CD14-positive monocyte (primary cell): ENCODE measurements around the gene WNT7A. TPM values are rescaled to one million over a fixed set of nuclear protein-coding genes. Genes with fewer than 3 reads are reported as not detected.
A peak's percentile ranks its signal among the peaks of the same experiment; 100 is the strongest.
"Not testable (repeated sequence)": the region's sequence is repeated elsewhere in the genome, so short reads cannot be mapped to it uniquely, and the experiment has no call there.

Experiments
- DNase-seq, 3 donors: peaks; one replicate each; pipeline ENCODE4 v3.0.0-alpha.2; 2011 to 2022
- H2AFZ ChIP-seq: 2 replicates; pipeline ENCODE4 v1.6.0; 2012; ENCODE audit warnings: mild to moderate bottlenecking, low read depth, low read length, inconsistent platforms; ENCODE audit not compliant: insufficient read depth, poor library complexity, severe bottlenecking
- H3K27ac ChIP-seq, 2 donors: 1 replicate in 1 of 2; 2 replicates in 1 of 2; pipeline ENCODE4 v1.5.1; 2012 to 2013; ENCODE audit warnings: low read length in 2 of 2, control low read depth in 1 of 2, inconsistent platforms in 1 of 2, low read depth in 1 of 2, mild to moderate bottlenecking in 1 of 2
- H3K27me3 ChIP-seq, 2 donors: one replicate each; pipeline versions ENCODE4 v1.6.0 to v1.6.1; 2011 to 2013; ENCODE audit warnings: low read length in 2 of 2; ENCODE audit not compliant: control insufficient read depth in 2 of 2, insufficient read depth in 2 of 2
- H3K36me3 ChIP-seq, 2 donors: replicated peaks in 1 of 2; 1 replicate in 1 of 2; 2 replicates in 1 of 2; pipeline versions ENCODE4 v1.5.1 to v1.6.1; 2012 to 2013; ENCODE audit warnings: low read length in 2 of 2, control low read depth in 1 of 2, inconsistent platforms in 1 of 2, mild to moderate bottlenecking in 1 of 2; ENCODE audit not compliant: insufficient read depth in 2 of 2, control insufficient read depth in 1 of 2
- H3K4me1 ChIP-seq, 2 donors: 1 replicate in 1 of 2; 2 replicates in 1 of 2; pipeline versions ENCODE4 v1.5.1 to v1.6.1; 2012 to 2013; ENCODE audit warnings: low read length in 2 of 2, control low read depth in 1 of 2, inconsistent platforms in 1 of 2, mild to moderate bottlenecking in 1 of 2, moderate library complexity in 1 of 2; ENCODE audit not compliant: insufficient read depth in 2 of 2, control insufficient read depth in 1 of 2
- H3K4me2 ChIP-seq: replicated peaks from 2 replicates; pipeline ENCODE3; 2012; ENCODE audit warnings: low read length, moderate library complexity, mild to moderate bottlenecking; ENCODE audit not compliant: poor library complexity, severe bottlenecking; ENCODE audit errors: extremely low read depth
- H3K4me3 ChIP-seq, 3 experiments: fragments of 200-600 bp in 1 of 3; sonication (generic) in 1 of 3; replicated peaks in 1 of 3; 1 replicate in 2 of 3; 2 replicates in 1 of 3; pipeline ENCODE4 v1.5.1; 2011 to 2013; ENCODE audit warnings: low read length in 3 of 3, mild to moderate bottlenecking in 3 of 3, control low read depth in 2 of 3, low read depth in 2 of 3, inconsistent platforms in 1 of 3, moderate library complexity in 1 of 3
- H3K79me2 ChIP-seq: 2 replicates; pipeline ENCODE4 v1.6.0; 2012; ENCODE audit warnings: mild to moderate bottlenecking, control low read depth, inconsistent platforms, low read length, moderate library complexity; ENCODE audit not compliant: insufficient read depth
- H3K9ac ChIP-seq: 2 replicates; pipeline ENCODE4 v1.6.0; 2017; ENCODE audit warnings: low read length, mild to moderate bottlenecking; ENCODE audit not compliant: insufficient read depth, poor library complexity, severe bottlenecking
- H3K9me3 ChIP-seq, 2 donors: replicated peaks in 1 of 2; 1 replicate in 1 of 2; 2 replicates in 1 of 2; pipeline versions ENCODE4 v1.5.1 to v1.6.1; 2012 to 2013; ENCODE audit warnings: low read length in 2 of 2, control low read depth in 1 of 2; ENCODE audit not compliant: control insufficient read depth in 1 of 2, insufficient read depth in 1 of 2
- H4K20me1 ChIP-seq: 2 replicates; pipeline ENCODE4 v1.6.0; 2012; ENCODE audit warnings: mild to moderate bottlenecking, low read length, control low read depth, moderate library complexity; ENCODE audit not compliant: insufficient read depth
- H3K27ac Mint-ChIP-seq, 7 donors: one replicate each; pipeline ENCODE4 v1.8.0; 2020; ENCODE audit warnings: mild to moderate bottlenecking in 7 of 7, mixed read lengths in 7 of 7, moderate library complexity in 6 of 7, inconsistent platforms in 2 of 7
- H3K27me3 Mint-ChIP-seq, 3 donors: one replicate each; pipeline ENCODE4 v1.8.0; 2021 to 2022; ENCODE audit warnings: low read depth in 3 of 3, mild to moderate bottlenecking in 3 of 3, mixed read lengths in 3 of 3, moderate library complexity in 3 of 3, inconsistent platforms in 1 of 3
- H3K36me3 Mint-ChIP-seq, 2 donors: one replicate each; pipeline ENCODE4 v1.8.0; 2020; ENCODE audit warnings: mixed read lengths in 2 of 2, inconsistent platforms in 1 of 2, mild to moderate bottlenecking in 1 of 2
- H3K4me1 Mint-ChIP-seq: one replicate; pipeline ENCODE4 v1.8.0; 2020; ENCODE audit warnings: mild to moderate bottlenecking, mixed read lengths
- H3K4me3 Mint-ChIP-seq, 2 donors: one replicate each; pipeline ENCODE4 v1.8.0; 2020; ENCODE audit warnings: mild to moderate bottlenecking in 2 of 2, mixed read lengths in 2 of 2, moderate library complexity in 1 of 2
- H3K9me3 Mint-ChIP-seq, 7 donors: one replicate each; pipeline ENCODE4 v1.8.0; 2020 to 2022; ENCODE audit warnings: mixed read lengths in 7 of 7, mild to moderate bottlenecking in 6 of 7, moderate library complexity in 6 of 7, inconsistent platforms in 2 of 7
- CTCF ChIP-seq: fragments of 200-600 bp; IDR thresholded peaks from one replicate; pipeline ENCODE4 v1.8.0; 2022; ENCODE audit warnings: antibody characterized with exemption, mild to moderate bottlenecking
- WGBS: methylation state at CpG from one replicate; pipeline ENCODE4 v1.1.5; 2013; ENCODE audit warnings: missing lambda C conversion rate; ENCODE audit not compliant: insufficient coverage; 5-methylcytosine and 5-hydroxymethylcytosine counted together
- intact Hi-C, 2 donors: fragments of 100-400 bp; cut with micrococcal nuclease; formaldehyde crosslinking; loops; one replicate each; pipeline versions ENCODE4 v1.15.0 to v1.15.1; 2023
- polyA plus RNA-seq, 3 donors: library from polyadenylated mRNA; depleted of rRNA in 1 of 3; unstranded in 2 of 3; stranded (reverse) in 1 of 3; fragments of 300-500 nt in 2 of 3; fragments of >200 nt in 1 of 3; fragmentation: Illumina TruSeq in 2 of 3; gene quantifications; 1 replicate in 2 of 3; 2 replicates in 1 of 3; pipeline ENCODE4 v1.2.3, GENCODE V29; 2012 to 2021

The WNT7A gene
- polyA plus RNA-seq, 3 donors = not detected

DNA sequence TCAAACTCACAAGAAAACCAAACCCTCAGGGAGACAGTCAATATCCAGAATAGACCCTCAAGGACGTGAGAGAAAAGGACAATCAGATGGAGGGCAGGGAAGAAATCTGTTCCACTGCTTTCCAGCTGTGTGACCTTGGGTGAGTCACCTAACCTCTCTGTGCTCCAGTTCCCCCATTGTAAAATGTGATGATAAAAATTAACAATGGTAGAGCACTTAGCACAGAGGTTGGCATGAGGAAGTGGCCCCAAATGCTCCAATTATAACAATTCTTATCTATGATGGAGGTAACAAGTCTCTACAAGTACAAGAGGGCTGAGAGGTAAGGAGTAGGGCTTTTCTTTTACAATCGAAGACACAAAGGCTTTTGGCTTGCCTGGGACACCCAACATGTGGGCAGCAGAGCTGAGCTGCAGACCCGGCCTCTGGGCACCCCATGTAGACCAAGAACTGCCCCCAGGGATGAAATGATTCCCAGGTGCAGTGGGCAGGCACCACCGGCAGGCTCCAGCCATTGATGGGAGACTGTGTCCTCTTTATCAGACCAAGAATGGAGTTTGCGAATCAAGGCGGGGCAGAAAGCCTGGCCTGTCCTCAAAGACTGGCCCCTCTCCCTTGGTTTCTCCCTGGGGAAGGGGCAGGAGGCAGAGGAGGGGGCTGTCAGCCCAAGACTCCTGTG, 22.0 kb downstream of the WNT7A start:
- H3K9ac ChIP-seq = no peak overlapping the region
- intact Hi-C loops = no loop called here
- H3K36me3 ChIP-seq = no peaks in the 10 kb centered on the region
- Mint-ChIP-seq H3K4me1 (peaks cover 4% of the 10 kb centered on the region), H3K36me3 (no peaks in the 10 kb centered on the region), H3K4me3 (no peak overlapping the region), H3K27ac (no peak overlapping the region), H3K9me3 (peaks cover 0 to 12% (median 4%) of the 10 kb centered on the region in 7 donors), H3K27me3 (peaks cover 4 to 9% (median 8%) of the 10 kb centered on the region in 3 donors)
- no peak overlapping the region for H3K4me3 ChIP-seq
- no peak overlapping the region for H3K4me2 ChIP-seq
- no peak overlapping the region for H2AFZ ChIP-seq
- no peaks in the 10 kb centered on the region for H3K27me3 ChIP-seq
- H3K9me3 ChIP-seq = no peaks in the 10 kb centered on the region
- no peaks in the 10 kb centered on the region for H3K4me1 ChIP-seq
- no peaks in the 10 kb centered on the region for H4K20me1 ChIP-seq
- H3K27ac ChIP-seq = no peak overlapping the region
- no peak for DNase-seq
- WGBS = 82% methylated on average over 4 of the region's 6 CpGs
- no peaks in the 10 kb centered on the region for H3K79me2 ChIP-seq
- no peak for TF ChIP-seq CTCF

GRCh38 chr3:13856628-13857027, 23.2 kb downstream of the WNT7A start:
- not testable (repeated sequence) for H3K4me3 Mint-ChIP-seq

More at GRCh38 chr3:13856628-13857027, 23.2 kb downstream of the WNT7A start:
- Mint-ChIP-seq H3K27ac (peak overlapping the region in 2 of 7 donors; percentile 25 to 65), H3K9me3 (peaks cover 0 to 12% (median 4%) of the 10 kb centered on the region in 7 donors)
- H3K4me2 ChIP-seq, H4K20me1 ChIP-seq, H3K27ac ChIP-seq, H3K9ac ChIP-seq, H3K4me1 ChIP-seq, H3K79me2 ChIP-seq, H3K27me3 Mint-ChIP-seq, DNase-seq, H3K4me1 Mint-ChIP-seq, H3K36me3 Mint-ChIP-seq, H3K27me3 ChIP-seq, H3K36me3 ChIP-seq, H3K4me3 ChIP-seq, H3K9me3 ChIP-seq, H2AFZ ChIP-seq, intact Hi-C loops: not testable (repeated sequence)
- WGBS = 90% methylated on average over 1 of the region's 1 CpG
